Ectodermal cell (in vitro differentiated cells): ENCODE data around the gene CPM.
"Not testable (repeated sequence)": the region's sequence is repeated elsewhere in the genome, so short reads cannot be mapped to it uniquely, and the experiment has no call there.

Experiments
- H3K27ac ChIP-seq: 2 replicates; pipeline ENCODE4 v1.7.0; 2013; ENCODE audit warnings: mild to moderate bottlenecking, low read depth, low read length; ENCODE audit not compliant: insufficient read depth, poor library complexity, severe bottlenecking
- H3K27me3 ChIP-seq: 2 replicates; pipeline ENCODE4 v1.7.0; 2013; ENCODE audit warnings: mild to moderate bottlenecking, low read length; ENCODE audit not compliant: insufficient read depth, control insufficient read depth, poor library complexity, severe bottlenecking
- H3K36me3 ChIP-seq: one replicate; pipeline ENCODE4 v1.7.0; 2013; ENCODE audit warnings: low read length; ENCODE audit not compliant: control insufficient read depth, insufficient read depth
- H3K4me1 ChIP-seq: one replicate; pipeline ENCODE4 v1.7.0; 2013; ENCODE audit warnings: low read length; ENCODE audit not compliant: control insufficient read depth, insufficient read depth
- H3K4me3 ChIP-seq: 2 replicates; pipeline ENCODE4 v1.7.0; 2013; ENCODE audit warnings: low read depth, low read length, control low read depth; ENCODE audit not compliant: insufficient read depth
- H3K9me3 ChIP-seq: 2 replicates; pipeline ENCODE4 v1.7.0; 2013; ENCODE audit warnings: mild to moderate bottlenecking, low read length, moderate library complexity; ENCODE audit not compliant: control insufficient read depth
- WGBS, 2 experiments: methylation state at CpG; one replicate each; pipeline ENCODE4 v1.1.7; 2013; ENCODE audit warnings: missing lambda C conversion rate in 2 of 2; 5-methylcytosine and 5-hydroxymethylcytosine counted together

The CPM gene

DNA sequence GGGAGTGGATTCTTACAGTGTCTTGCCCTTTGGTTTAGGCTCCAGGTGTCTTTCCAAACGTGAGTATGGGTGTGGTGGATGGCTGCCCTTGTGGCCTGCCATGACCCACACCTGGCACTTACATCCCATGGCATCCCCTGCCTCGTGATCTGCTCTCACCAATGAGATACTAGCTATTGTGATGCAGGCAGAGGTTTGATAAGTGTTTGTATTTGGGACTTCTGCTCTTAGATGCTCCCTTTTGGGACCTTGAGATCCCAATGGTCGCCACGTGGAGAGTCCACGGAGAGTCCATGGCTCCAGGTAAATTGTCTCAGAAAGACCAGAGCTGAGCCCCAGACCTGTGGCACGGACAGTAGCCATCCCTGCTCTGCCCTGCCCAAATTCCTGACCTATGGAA, 62.5 kb downstream of the CPM start:
- Histone ChIP-seq H3K36me3 (no peaks in the 10 kb centered on the region), H3K4me3 (no peak overlapping the region), H3K27me3 (no peaks in the 10 kb centered on the region), H3K4me1 (no peaks in the 10 kb centered on the region), H3K27ac (no peak overlapping the region), H3K9me3 (no peaks in the 10 kb centered on the region)
- 91 to 92% methylated on average over 6 of the region's 6 CpGs for WGBS, 2 experiments

DNA sequence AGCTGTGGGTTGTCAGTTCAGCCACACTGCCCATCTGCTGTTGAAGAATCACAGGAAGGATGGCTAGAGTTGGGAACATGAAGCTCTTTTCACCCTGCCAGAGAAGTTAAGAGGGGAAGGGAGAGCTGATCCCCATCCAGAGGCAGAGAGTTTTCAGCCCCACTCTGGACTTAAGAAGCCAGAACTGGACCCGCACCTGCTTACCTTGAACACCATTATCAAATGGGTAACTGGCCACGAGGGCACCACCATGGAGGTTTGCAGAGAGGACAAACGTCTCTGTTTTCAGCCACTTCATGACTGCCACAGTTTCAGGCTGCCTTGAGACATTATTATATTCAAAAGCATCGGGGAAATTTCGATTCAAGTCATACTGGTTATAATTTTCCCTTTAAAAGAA, 63.0 kb downstream of the CPM start:
- H3K36me3 ChIP-seq = no peaks in the 10 kb centered on the region
- H3K4me1 ChIP-seq = no peaks in the 10 kb centered on the region
- no peaks in the 10 kb centered on the region for H3K27me3 ChIP-seq
- 92 to 93% methylated on average over 5 of the region's 5 CpGs for WGBS, 2 experiments
- no peak overlapping the region for H3K4me3 ChIP-seq
- no peaks in the 10 kb centered on the region for H3K9me3 ChIP-seq
- H3K27ac ChIP-seq = no peak overlapping the region

GRCh38 chr12:68868043-68868790, 64.8 kb downstream of the CPM start:
- no peak overlapping the region for H3K4me3 ChIP-seq
- H3K9me3 ChIP-seq = no peaks in the 10 kb centered on the region
- WGBS, 2 experiments = 90 to 93% methylated on average over 10 of the region's 10 CpGs
- no peaks in the 10 kb centered on the region for H3K27me3 ChIP-seq
- no peaks in the 10 kb centered on the region for H3K36me3 ChIP-seq
- H3K27ac ChIP-seq = no peak overlapping the region
- no peaks in the 10 kb centered on the region for H3K4me1 ChIP-seq

GRCh38 chr12:68867606-68868005, 65.4 kb downstream of the CPM start:
- no peaks in the 10 kb centered on the region for H3K4me1 ChIP-seq
- no peak overlapping the region for H3K4me3 ChIP-seq
- 56 to 60% methylated on average over 5 of the region's 5 CpGs for whole genome bisulfite sequencing, 2 experiments
- H3K36me3 ChIP-seq = no peaks in the 10 kb centered on the region
- H3K9me3 ChIP-seq = no peaks in the 10 kb centered on the region
- no peaks in the 10 kb centered on the region for H3K27me3 ChIP-seq
- H3K27ac ChIP-seq = no peak overlapping the region

GRCh38 chr12:68866950-68867349, 66.0 kb downstream of the CPM start:
- Histone ChIP-seq H3K27ac (no peak overlapping the region), H3K36me3 (no peaks in the 10 kb centered on the region), H3K4me1 (no peaks in the 10 kb centered on the region), H3K27me3 (no peaks in the 10 kb centered on the region), H3K4me3 (no peak overlapping the region), H3K9me3 (no peaks in the 10 kb centered on the region)
- 100% methylated on average over 3 to 4 of the region's 6 CpGs for WGBS, 2 experiments

- H3K27me3 ChIP-seq = no peaks in the 10 kb centered on the region
- no peak overlapping the region for H3K27ac ChIP-seq
- H3K4me3 ChIP-seq = no peak overlapping the region
- 91 to 94% methylated on average over 9 of the region's 9 CpGs for WGBS, 2 experiments
- no peaks in the 10 kb centered on the region for H3K4me1 ChIP-seq
- H3K9me3 ChIP-seq = no peaks in the 10 kb centered on the region
- no peaks in the 10 kb centered on the region for H3K36me3 ChIP-seq
Measured at GRCh38 chr12:68865399-68866164, 67.4 kb downstream of the CPM start.

DNA sequence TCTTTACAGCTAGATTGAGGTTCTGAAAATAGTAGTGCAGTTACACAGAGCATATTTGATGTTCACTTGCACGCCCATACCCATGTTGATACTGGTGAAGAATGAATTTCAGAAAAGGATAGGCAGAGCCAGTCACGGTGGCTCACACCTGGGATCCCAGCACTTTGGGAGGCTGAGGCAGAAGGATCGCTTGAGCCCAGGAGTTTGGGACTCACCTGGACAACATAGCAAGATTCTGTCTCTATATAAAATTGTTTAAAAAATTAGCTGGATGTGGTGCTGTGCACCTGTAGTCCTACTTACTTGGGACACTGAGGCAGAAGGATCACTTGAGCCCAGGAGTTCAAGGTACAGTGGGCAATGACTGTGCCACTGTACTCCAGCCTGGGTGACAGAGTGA, 68.4 kb downstream of the CPM start:
- Histone ChIP-seq H3K9me3 (no peaks in the 10 kb centered on the region), H3K4me3 (no peak overlapping the region), H3K4me1 (no peaks in the 10 kb centered on the region), H3K36me3 (no peaks in the 10 kb centered on the region), H3K27ac (no peak overlapping the region), H3K27me3 (no peaks in the 10 kb centered on the region)
- 96% methylated on average over 3 of the region's 3 CpGs for WGBS, 2 experiments

DNA sequence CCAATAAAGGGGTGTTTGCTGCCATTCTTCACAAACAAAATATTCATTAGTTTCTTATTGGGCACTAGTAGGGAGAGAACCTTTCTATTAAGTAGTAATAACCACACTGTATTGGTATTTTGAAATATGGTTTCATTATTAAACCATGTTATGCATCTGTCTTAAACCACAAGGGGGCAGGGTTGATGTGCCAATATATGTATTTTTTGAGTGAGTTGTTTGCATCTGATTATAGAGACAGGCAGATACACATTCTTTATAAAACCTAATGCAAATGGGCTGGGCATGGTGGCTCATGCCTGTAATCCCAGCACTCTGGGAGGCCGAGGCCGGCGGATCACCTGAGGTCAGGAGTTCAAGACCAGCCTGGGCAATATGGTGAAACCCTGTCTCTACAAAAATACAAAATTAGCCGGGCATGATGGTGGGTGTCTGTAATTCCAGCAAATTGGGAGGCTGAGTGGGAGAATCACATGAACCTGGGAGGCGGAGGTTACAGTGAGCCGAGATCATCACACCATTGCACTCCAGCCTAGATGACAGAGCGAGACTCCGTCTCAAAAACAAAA, 69.0 kb downstream of the CPM start:
- H3K4me3 ChIP-seq, H3K36me3 ChIP-seq, H3K27me3 ChIP-seq, H3K27ac ChIP-seq, H3K4me1 ChIP-seq, H3K9me3 ChIP-seq: not testable (repeated sequence)
- WGBS, 2 experiments = 89 to 92% methylated on average over 8 of the region's 8 CpGs

GRCh38 chr12:68863109-68863770, 69.7 kb downstream of the CPM start:
- Histone ChIP-seq H3K9me3 (no peaks in the 10 kb centered on the region), H3K27me3 (no peaks in the 10 kb centered on the region), H3K4me3 (no peak overlapping the region), H3K27ac (no peak overlapping the region), H3K4me1 (no peaks in the 10 kb centered on the region), H3K36me3 (no peaks in the 10 kb centered on the region)
- WGBS, 2 experiments = 82 to 83% methylated on average over 7 of the region's 7 CpGs

DNA sequence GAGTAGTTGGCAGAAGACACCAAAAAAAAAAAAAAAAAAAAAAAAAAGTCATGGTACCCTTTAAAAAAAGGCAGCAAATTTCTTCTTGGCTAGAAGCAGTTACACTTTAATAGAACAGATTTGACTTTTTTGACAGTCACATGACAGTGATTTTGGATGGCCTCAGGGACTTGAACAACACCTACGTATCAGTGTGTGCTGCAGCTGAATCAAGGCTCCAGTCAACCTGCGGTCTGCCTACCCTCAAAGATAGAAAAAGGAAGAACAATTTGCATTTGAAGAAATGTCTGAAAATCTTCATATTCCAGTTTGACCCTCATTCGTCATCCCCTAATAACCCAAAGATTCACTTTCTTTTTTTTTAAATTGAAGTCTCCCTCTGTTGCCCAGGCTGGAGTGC, 71.1 kb downstream of the CPM start:
- H3K27me3 ChIP-seq = no peaks in the 10 kb centered on the region
- WGBS, 2 experiments = 94 to 95% methylated on average over 3 of the region's 3 CpGs
- H3K36me3 ChIP-seq = no peaks in the 10 kb centered on the region
- H3K27ac ChIP-seq = no peak overlapping the region
- no peak overlapping the region for H3K4me3 ChIP-seq
- H3K9me3 ChIP-seq = no peaks in the 10 kb centered on the region
- no peaks in the 10 kb centered on the region for H3K4me1 ChIP-seq
